Immature natural killer cell (primary cell): Measurements from ENCODE around the gene LY9. TPM values are rescaled to one million over a fixed set of nuclear protein-coding genes. Genes with fewer than 3 reads are reported as not detected.

Experiments
- DNase-seq, 3 donors: peaks; one replicate each; pipeline ENCODE4 v3.0.0; 2022; ENCODE audit warnings: mixed read lengths in 1 of 3
- H3K27ac Mint-ChIP-seq, 6 donors: one replicate each; pipeline ENCODE4 v1.8.0; 2020; ENCODE audit warnings: mixed read lengths in 6 of 6, mild to moderate bottlenecking in 5 of 6, inconsistent platforms in 4 of 6, moderate library complexity in 3 of 6
- H3K27me3 Mint-ChIP-seq, 3 donors: one replicate each; pipeline ENCODE4 v1.8.0; 2020 to 2021; ENCODE audit warnings: low read depth in 3 of 3, mild to moderate bottlenecking in 3 of 3, mixed read lengths in 3 of 3, moderate library complexity in 3 of 3, inconsistent platforms in 1 of 3
- H3K36me3 Mint-ChIP-seq, 3 donors: one replicate each; pipeline ENCODE4 v1.8.0; 2020; ENCODE audit warnings: mixed read lengths in 3 of 3, inconsistent platforms in 2 of 3, mild to moderate bottlenecking in 2 of 3
- H3K4me1 Mint-ChIP-seq, 2 donors: one replicate each; pipeline ENCODE4 v1.8.0; 2020; ENCODE audit warnings: inconsistent platforms in 2 of 2, mild to moderate bottlenecking in 2 of 2, mixed read lengths in 2 of 2, moderate library complexity in 1 of 2
- H3K4me3 Mint-ChIP-seq, 5 donors: one replicate each; pipeline ENCODE4 v1.8.0; 2020; ENCODE audit warnings: mild to moderate bottlenecking in 5 of 5, mixed read lengths in 5 of 5, inconsistent platforms in 3 of 5, moderate library complexity in 3 of 5
- H3K9me3 Mint-ChIP-seq, 6 donors: one replicate each; pipeline ENCODE4 v1.8.0; 2020; ENCODE audit warnings: mild to moderate bottlenecking in 6 of 6, mixed read lengths in 6 of 6, inconsistent platforms in 4 of 6, moderate library complexity in 3 of 6
- polyA plus RNA-seq, 3 donors: library from polyadenylated mRNA; unstranded; fragments of 300-500 nt; fragmentation: Illumina TruSeq; gene quantifications; one replicate each; pipeline ENCODE4 v1.2.3, GENCODE V29; 2021

LY9 gene
- polyA plus RNA-seq, 3 donors from 2014 or later = 46.1 to 68.2 (median 57.2) TPM

DNA sequence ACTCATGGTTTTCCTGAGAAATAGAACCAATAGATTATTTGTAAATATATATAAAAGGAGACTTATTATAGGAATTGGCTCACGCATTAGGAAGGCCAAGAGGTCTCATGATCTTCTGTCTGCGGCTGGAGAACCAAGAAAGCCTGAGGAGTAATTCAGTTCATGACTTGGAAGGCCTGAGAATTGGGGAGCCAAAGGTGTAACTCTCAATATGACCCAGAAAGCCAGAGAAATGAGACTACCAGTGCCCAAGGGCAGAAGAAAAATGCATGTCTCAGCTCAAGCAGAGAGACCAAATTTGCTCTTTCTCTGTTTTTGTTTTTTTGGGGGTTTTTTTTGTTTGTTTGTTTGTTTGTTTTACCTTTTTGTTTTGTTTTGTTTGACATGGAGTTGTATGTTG lies 37.5 kb upstream of the LY9 start:
- H3K36me3 Mint-ChIP-seq = peaks cover 10 to 16% (median 12%) of the 10 kb centered on the region in 3 donors
- no peak for DNase-seq
- H3K27me3 Mint-ChIP-seq = peaks cover 0 to 9% (median 7%) of the 10 kb centered on the region in 3 donors
- peak overlapping the region in 1 of 5 donors; percentile 21 for H3K4me3 Mint-ChIP-seq
- peaks cover 0 to 3% (median 0%) of the 10 kb centered on the region in 6 donors for H3K9me3 Mint-ChIP-seq
- peaks cover 68 to 87% of the 10 kb centered on the region in 2 donors for H3K4me1 Mint-ChIP-seq
- H3K27ac Mint-ChIP-seq = peak overlapping the region; percentile 34 to 99 (median 86)

DNA sequence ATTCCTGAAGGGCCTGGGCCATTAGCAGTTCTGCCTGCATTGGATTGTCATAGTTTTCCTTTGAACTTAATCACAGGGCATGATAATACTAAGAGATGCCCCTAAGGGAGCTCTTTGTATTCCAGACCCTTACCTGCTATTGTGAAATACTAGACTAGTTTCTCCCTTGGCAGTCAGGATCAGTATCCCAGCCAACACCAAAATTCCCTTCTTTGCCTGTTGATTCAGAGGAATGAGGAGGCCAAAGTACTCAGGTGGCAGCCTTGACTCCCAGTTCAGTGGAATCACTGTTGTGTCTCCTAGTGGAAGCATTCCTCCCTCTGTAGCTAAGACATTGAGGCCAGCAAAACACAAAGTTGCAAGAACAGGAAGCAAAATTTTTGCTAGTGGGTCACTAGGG lies 36.2 kb upstream of the LY9 start:
- H3K9me3 Mint-ChIP-seq = peaks cover 0 to 3% (median 0%) of the 10 kb centered on the region in 6 donors
- H3K27ac Mint-ChIP-seq = peak overlapping the region in 4 of 6 donors; percentile 60 to 82 (median 67)

DNA sequence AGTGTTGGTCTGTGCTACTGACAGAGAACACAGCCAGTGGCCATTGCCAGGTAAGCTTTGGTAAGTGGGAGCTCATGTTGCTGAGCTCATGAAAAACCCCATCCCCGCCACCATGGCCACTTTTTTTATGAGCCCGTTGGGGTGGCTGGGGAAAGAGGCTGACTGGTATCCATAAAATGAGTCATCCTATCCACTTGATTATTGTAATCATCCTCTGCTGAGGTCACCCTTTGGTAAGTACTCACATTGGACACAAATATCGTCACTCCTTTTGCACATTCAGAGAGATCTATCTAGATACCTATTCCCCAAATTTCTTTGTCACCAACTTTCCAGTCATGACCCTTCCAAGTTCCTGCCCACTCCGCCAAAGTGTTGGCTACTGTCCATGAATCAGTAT lies 34.9 kb upstream of the LY9 start:
- Mint-ChIP-seq H3K36me3 (peaks cover 0 to 8% (median 6%) of the 10 kb centered on the region in 3 donors), H3K27me3 (peaks cover 0 to 6% (median 5%) of the 10 kb centered on the region in 3 donors), H3K27ac (no peak overlapping the region), H3K4me1 (peaks cover 46 to 71% of the 10 kb centered on the region in 2 donors), H3K9me3 (peaks cover 0 to 3% (median 0%) of the 10 kb centered on the region in 6 donors), H3K4me3 (no peak overlapping the region)
- DNase-seq = no peak

More for the DNA sequence above, 36.2 kb upstream of the LY9 start:
- H3K4me1 Mint-ChIP-seq = peaks cover 56 to 75% of the 10 kb centered on the region in 2 donors
- H3K4me3 Mint-ChIP-seq = no peak overlapping the region
- H3K36me3 Mint-ChIP-seq = peaks cover 0 to 8% (median 6%) of the 10 kb centered on the region in 3 donors
- H3K27me3 Mint-ChIP-seq = peaks cover 0 to 9% (median 5%) of the 10 kb centered on the region in 3 donors
- no peak for DNase-seq

DNA sequence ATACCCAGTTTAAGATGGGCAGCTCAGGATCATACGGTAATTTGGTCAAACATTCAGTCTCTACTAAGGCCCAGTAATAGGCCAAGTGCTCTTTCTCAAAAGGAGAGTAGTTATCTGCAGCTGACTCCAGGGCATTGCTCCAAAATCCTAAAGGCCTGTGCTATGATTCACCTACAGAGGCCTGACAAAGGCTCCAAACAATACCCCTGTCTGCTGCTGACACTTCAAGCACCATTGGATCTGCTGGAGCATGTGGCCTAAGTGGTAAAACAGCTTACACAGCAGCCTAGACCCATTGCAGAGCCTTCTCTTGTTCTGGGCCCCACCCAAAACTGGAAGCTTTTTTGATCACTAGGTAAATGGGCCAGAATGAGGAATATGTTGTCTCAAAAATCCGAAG lies 34.1 kb upstream of the LY9 start:
- peaks cover 0 to 6% (median 6%) of the 10 kb centered on the region in 3 donors for H3K36me3 Mint-ChIP-seq
- peaks cover 45 to 71% of the 10 kb centered on the region in 2 donors for H3K4me1 Mint-ChIP-seq
- H3K4me3 Mint-ChIP-seq = no peak overlapping the region
- H3K27ac Mint-ChIP-seq = no peak overlapping the region
- H3K27me3 Mint-ChIP-seq = peaks cover 0 to 2% (median 2%) of the 10 kb centered on the region in 3 donors
- no peak for DNase-seq
- peaks cover 0 to 3% (median 0%) of the 10 kb centered on the region in 6 donors for H3K9me3 Mint-ChIP-seq

DNA sequence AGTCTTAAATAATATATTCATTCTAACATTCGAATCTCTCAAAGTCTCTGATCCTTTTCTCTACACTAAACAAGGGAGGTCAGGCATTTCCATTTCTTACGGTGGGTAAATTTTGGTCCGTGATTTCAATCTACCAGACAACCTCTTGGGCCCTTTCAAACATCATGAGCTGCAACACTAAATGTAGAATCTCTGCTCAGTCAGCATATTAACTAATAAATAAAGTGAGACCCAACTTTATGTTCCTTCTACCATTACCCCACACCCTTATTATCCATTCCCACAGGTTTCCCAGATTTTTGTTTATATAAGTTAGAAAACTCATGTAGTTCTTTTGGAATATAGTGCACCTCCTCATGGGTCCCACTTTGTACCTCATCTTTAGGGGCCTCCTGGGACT lies 32.0 kb upstream of the LY9 start:
- peaks cover 4 to 9% (median 4%) of the 10 kb centered on the region in 3 donors for H3K27me3 Mint-ChIP-seq
- peaks cover 44 to 65% of the 10 kb centered on the region in 2 donors for H3K4me1 Mint-ChIP-seq
- no peak for DNase-seq
- peak overlapping the region in 2 of 6 donors; percentile 13 to 65 for H3K27ac Mint-ChIP-seq
- peaks cover 0 to 6% (median 4%) of the 10 kb centered on the region in 3 donors for H3K36me3 Mint-ChIP-seq
- H3K4me3 Mint-ChIP-seq = no peak overlapping the region
- peaks cover 0 to 3% (median 0%) of the 10 kb centered on the region in 6 donors for H3K9me3 Mint-ChIP-seq

DNA sequence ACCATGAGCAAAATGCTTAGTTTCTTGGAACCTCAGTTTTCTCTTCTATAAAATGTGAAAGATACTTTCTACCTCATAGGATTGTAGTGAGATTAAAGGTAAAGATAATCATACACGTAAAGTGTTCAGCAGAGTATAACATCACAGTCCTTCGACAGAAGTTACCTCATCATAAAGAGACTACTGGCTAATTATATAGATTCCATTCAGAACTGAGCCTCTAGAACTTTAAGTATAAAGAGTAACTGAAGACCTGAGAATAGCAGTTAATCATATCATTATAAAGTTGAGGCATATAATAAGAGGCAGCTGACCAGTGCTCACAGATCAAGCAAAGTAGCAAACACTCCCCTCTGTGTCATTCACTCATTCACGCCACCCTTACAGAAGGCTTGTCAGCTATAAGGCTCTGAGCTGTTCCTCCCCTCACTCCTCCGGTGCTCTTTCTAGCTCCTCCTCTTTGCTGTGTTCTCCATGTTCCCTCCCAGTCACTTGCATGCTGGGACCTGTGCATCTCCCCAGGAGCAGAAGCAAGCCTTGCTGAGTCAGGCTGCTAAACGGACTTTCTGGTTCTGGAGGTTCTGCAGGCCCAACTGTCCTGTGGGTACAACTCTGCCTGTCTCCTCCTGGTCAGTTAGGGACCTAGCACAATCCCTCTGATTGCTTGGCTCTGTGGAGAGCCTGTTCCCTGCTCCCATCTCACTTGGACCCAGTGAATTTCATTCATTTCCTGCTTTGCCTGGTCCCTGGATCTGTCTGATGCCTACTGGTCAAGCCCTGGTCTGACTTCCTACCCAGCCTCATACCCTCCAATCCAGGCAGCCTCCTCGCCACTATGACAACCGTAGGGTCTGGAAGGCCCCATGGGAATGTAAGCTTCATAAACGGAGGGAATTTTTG lies 28.3 kb upstream of the LY9 start:
- peak in 2 of 3 donors; percentile 23 to 26 for DNase-seq
- peaks cover 4 to 9% (median 4%) of the 10 kb centered on the region in 3 donors for H3K27me3 Mint-ChIP-seq
- H3K27ac Mint-ChIP-seq = peak overlapping the region; percentile 94 to 99 (median 99)
- peak overlapping the region; percentile 82 to 94 (median 85) for H3K4me3 Mint-ChIP-seq
- no peaks in the 10 kb centered on the region for H3K9me3 Mint-ChIP-seq
- no peaks in the 10 kb centered on the region for H3K36me3 Mint-ChIP-seq
- H3K4me1 Mint-ChIP-seq = peaks cover 22 to 34% of the 10 kb centered on the region in 2 donors

DNA sequence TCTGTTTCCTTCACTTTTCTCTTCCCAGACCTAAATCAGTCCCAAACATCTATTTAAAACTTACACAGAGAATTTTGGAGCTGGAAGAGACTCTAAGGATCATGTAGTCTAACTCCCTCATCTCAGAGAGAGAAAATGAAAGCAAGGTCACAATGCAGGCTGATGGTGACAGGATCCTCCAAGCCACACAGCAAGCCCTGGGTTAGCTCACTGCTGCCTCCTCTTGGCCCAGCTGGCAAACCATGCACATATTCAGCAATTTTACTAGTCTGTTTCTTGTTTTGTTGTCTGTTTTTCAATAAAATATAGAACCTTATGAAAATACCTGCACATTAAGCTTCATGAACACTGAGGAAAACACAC lies 27.7 kb upstream of the LY9 start:
- peak overlapping the region; percentile 82 to 94 (median 85) for H3K4me3 Mint-ChIP-seq
- peaks cover 21 to 28% of the 10 kb centered on the region in 2 donors for H3K4me1 Mint-ChIP-seq
- no peaks in the 10 kb centered on the region for H3K36me3 Mint-ChIP-seq
- DNase-seq = peak; percentile 83 to 88 (median 87)
- H3K27ac Mint-ChIP-seq = peak overlapping the region; percentile 94 to 99 (median 99)
- H3K9me3 Mint-ChIP-seq = no peaks in the 10 kb centered on the region
- peaks cover 4 to 9% (median 4%) of the 10 kb centered on the region in 3 donors for H3K27me3 Mint-ChIP-seq

DNA sequence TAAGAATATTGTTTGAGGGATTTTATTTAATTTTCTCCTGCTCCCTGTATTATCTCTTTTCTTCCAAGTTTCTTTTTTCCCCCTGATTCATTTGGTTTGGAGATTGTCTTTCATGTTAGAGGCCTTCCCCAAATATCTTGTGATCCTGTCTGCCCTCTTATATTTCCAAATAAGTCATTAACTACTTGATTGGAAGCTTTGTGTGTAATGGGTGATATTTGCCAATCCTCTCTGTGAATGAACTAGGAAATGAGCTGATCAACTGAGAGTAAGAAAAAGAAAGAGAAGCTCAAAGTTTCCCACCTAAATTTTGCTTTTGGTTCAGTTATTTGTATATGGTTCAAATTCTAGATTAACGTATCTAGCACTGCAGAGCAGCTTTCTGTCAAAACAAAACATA lies 23.6 kb upstream of the LY9 start:
- Mint-ChIP-seq H3K4me1 (peaks cover 11 to 12% of the 10 kb centered on the region in 2 donors), H3K27ac (no peak overlapping the region), H3K27me3 (peaks cover 0 to 6% (median 0%) of the 10 kb centered on the region in 3 donors), H3K4me3 (no peak overlapping the region), H3K9me3 (no peaks in the 10 kb centered on the region), H3K36me3 (no peaks in the 10 kb centered on the region)
- DNase-seq = no peak

DNA sequence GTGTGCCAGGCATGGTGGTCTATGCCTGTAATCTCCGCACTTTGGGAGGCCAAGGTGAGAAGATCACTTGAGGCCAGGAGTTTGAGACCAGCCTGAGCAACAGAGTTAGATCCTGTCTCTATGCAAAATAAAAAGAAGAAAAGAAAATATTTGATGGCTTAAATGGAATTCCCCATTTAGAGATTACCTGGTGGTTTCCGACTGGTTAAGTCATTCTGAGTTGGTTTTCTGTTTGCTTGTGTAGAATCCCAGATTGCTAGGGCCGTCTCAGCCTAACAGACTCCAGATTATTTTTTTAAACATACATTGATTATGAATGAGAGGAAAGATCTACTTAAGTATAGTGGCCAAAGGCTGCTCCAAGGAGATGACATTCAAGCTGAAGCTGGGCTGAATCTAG lies 22.9 kb upstream of the LY9 start:
- no peak overlapping the region for H3K4me3 Mint-ChIP-seq
- no peaks in the 10 kb centered on the region for H3K9me3 Mint-ChIP-seq
- no peak for DNase-seq
- H3K27ac Mint-ChIP-seq = no peak overlapping the region
- H3K27me3 Mint-ChIP-seq = peaks cover 0 to 5% (median 2%) of the 10 kb centered on the region in 3 donors
- peaks cover 4 to 5% of the 10 kb centered on the region in 2 donors for H3K4me1 Mint-ChIP-seq
- H3K36me3 Mint-ChIP-seq = no peaks in the 10 kb centered on the region

DNA sequence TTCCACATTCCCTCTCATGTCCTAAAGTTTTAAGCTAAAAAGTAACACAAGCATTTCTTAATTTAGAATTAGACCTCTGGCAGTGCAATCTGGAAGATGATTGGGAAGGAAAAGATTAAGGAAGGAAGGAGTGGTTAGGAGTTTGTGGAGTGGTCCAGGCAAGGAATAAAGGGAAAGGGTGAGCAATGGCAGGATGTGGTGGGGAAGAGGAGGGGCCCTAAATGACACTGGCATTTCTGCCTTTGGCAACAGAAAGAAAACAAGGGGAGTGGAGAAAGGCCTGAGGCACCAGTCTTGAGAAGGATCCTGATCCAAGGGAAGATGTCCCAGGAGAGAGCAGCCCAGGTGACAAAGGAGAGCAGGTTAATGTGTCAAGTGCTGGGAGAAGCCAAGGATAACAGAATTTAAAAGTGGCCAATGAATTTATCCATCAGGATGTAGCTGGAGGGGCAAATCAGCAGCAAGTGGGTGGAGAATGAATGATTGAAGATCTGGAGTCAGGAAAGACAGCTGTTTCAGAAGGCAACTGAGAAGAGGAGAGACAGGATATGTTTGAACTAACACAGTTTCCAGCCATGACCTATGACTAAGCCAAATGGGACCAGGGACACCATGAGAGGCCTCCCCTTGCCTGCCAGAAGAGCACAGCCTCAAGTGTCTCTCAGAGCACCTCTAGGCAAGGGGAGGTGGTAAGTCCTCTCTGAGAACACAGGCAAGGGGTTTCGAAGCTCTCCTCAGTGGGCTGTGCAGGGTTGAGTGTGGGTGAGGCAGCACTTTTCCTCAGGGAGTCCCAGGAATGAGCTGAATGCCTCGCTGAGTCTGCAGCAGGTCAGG lies 20.9 kb upstream of the LY9 start:
- Mint-ChIP-seq H3K27ac (no peak overlapping the region), H3K4me1 (peaks cover 0 to 2% of the 10 kb centered on the region in 2 donors), H3K9me3 (no peaks in the 10 kb centered on the region), H3K4me3 (no peak overlapping the region), H3K36me3 (no peaks in the 10 kb centered on the region), H3K27me3 (peaks cover 0 to 4% (median 2%) of the 10 kb centered on the region in 3 donors)
- no peak for DNase-seq

DNA sequence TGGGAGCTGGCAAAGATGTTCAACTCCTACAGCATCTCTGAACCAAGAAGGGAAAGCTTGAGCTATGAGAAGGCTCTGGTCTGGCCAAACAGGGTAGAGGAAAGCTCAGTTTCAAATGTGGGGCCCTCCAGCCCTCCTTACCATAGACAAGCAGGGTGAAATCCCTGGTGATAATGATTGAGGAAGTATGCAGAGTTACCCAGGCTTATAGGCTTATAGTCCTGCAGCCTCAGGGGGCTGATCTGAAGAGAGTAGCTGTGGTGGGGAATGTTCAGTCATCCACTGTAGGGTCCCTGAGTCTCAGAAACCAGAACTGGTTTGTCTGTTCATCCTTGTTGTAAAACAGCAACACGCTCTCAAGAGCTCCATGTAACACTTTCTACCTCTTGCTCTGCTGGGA lies 19.8 kb upstream of the LY9 start:
- no peak for DNase-seq
- peaks cover 0 to 4% (median 2%) of the 10 kb centered on the region in 3 donors for H3K27me3 Mint-ChIP-seq
- H3K27ac Mint-ChIP-seq = no peak overlapping the region
- no peak overlapping the region for H3K4me3 Mint-ChIP-seq
- H3K36me3 Mint-ChIP-seq = no peaks in the 10 kb centered on the region
- no peaks in the 10 kb centered on the region for H3K9me3 Mint-ChIP-seq
- H3K4me1 Mint-ChIP-seq = peaks cover 0 to 2% of the 10 kb centered on the region in 2 donors

DNA sequence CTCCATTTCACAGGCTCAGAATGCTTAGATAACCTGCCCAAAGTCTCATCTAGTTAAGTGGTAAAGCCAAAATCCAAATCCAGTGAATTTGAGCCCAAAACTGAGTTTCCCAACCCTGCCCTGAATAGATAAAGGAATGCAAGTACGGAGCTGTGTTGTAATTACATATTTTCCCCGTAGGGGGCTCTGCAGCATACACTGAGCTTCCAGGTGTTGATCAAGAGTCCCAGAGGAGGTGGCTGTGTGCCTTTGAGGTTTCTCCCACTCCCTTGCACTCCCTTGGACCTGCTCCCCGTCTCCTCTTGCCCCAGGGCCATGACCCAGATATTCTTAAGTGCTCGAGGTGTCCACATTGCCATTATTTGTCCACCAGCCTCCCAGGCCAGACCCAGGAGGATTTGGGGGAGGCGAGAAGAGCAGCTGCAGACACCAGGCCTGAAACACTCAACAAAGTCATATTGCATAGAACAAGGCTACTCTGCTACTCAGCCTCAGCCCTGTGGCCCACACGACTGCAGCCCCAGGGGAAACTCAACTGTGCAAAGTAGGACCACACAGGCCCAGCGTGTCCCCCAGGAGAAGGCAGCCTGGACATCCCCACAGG lies 18.4 kb upstream of the LY9 start:
- Mint-ChIP-seq H3K36me3 (no peaks in the 10 kb centered on the region), H3K4me1 (peaks cover 0 to 2% of the 10 kb centered on the region in 2 donors), H3K27me3 (peaks cover 0 to 4% (median 2%) of the 10 kb centered on the region in 3 donors), H3K4me3 (no peak overlapping the region), H3K9me3 (no peaks in the 10 kb centered on the region), H3K27ac (no peak overlapping the region)
- DNase-seq = peak; percentile 33 to 55 (median 53)

DNA sequence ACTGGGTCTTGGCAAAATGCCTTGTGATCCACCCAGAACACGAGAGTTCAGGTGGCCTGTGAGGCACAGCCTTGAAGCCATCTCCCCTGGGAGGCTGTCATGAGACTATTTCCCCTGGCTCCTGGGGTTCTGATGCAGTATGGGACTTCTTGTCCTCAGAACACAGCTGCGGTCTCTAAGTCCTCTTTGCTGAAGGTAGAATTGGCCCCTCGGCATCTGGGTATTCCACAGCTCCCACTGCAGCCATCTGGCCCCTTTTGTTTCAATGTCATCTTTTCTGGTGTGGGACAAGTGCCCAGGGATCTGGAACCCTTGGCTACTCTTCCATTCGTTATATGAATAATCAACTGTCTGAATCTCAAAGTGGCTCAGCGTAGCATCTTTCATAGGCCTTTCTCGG lies 17.0 kb upstream of the LY9 start:
- Mint-ChIP-seq H3K36me3 (no peaks in the 10 kb centered on the region), H3K27me3 (peaks cover 0 to 2% (median 2%) of the 10 kb centered on the region in 3 donors), H3K4me3 (no peak overlapping the region), H3K27ac (no peak overlapping the region), H3K4me1 (peaks cover 0 to 2% of the 10 kb centered on the region in 2 donors), H3K9me3 (no peaks in the 10 kb centered on the region)
- no peak for DNase-seq
